HUES6 (cell line): Measurements from ENCODE around the gene GAP43.

Source experiments
- H3K27ac ChIP-seq: 2 replicates; pipeline ENCODE4 v1.7.0; 2013; ENCODE audit warnings: low read depth, mild to moderate bottlenecking, low read length, inconsistent platforms
- H3K27me3 ChIP-seq: 2 replicates; pipeline ENCODE4 v1.6.1; 2013; ENCODE audit warnings: low read length; ENCODE audit not compliant: control insufficient read depth, insufficient read depth
- H3K36me3 ChIP-seq: 2 replicates; pipeline ENCODE4 v1.6.1; 2013; ENCODE audit warnings: low read length; ENCODE audit not compliant: control insufficient read depth, insufficient read depth
- H3K4me1 ChIP-seq: 2 replicates; pipeline ENCODE4 v1.6.1; 2013; ENCODE audit warnings: low read length; ENCODE audit not compliant: control insufficient read depth, insufficient read depth
- H3K4me3 ChIP-seq: 2 replicates; pipeline ENCODE4 v1.5.1; 2013; ENCODE audit warnings: low read depth, low read length
- H3K9ac ChIP-seq: one replicate; pipeline ENCODE4 v1.6.1; 2013; ENCODE audit warnings: mild to moderate bottlenecking, low read length
- H3K9me3 ChIP-seq: 2 replicates; pipeline ENCODE4 v1.6.1; 2013; ENCODE audit warnings: low read depth, low read length; ENCODE audit not compliant: control insufficient read depth, insufficient read depth

Gene GAP43

DNA sequence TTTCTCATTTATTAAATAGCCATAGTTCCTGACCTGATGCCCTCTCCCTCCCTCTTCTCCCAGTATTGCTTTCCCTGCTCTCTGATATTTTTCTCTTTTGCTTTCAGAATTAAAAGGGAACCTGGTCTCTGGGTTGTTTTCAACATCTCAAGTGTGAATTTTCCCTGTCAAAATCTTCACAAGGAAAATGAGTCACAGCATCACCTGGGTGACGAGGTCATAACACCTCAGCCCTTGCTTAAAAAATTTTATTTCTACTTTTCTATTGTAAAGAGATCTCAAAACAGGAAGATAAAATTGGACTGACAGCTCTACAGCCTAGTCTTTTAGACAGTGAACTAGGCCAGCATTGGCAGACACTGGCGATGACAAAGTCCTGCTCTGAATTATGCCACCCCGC is 40.1 kb downstream of the GAP43 start:
- Histone ChIP-seq H3K27ac (no peak overlapping the region), H3K27me3 (no peaks in the 10 kb centered on the region)

DNA sequence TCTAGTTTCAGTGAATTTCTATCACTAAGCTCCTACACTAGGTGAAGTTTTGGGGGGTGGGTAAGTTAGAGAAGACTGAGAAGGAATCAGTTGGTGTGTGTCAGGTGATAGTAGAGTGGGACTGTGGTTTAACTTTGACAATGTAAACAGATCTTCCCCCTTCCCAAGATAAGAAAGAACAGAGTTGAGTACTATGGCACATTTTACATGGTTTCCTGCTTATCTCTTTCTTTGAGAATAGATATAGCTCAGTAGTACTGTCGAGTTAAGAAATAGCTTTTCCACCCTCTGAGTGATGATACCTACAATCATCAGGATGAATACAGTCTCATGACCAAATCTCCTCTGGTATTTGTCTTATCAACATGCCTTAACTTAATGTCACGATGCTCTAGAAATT is 42.8 kb downstream of the GAP43 start:
- Histone ChIP-seq H3K4me3 (no peak overlapping the region), H3K9ac (no peak overlapping the region), H3K36me3 (no peaks in the 10 kb centered on the region), H3K4me1 (peaks cover 16% of the 10 kb centered on the region), H3K9me3 (no peaks in the 10 kb centered on the region), H3K27me3 (no peaks in the 10 kb centered on the region), H3K27ac (no peak overlapping the region)

More for the DNA sequence above, 40.1 kb downstream of the GAP43 start:
- H3K9me3 ChIP-seq: no peaks in the 10 kb centered on the region
- no peak overlapping the region for H3K4me3 ChIP-seq
- no peak overlapping the region for H3K9ac ChIP-seq
- peaks cover 37% of the 10 kb centered on the region for H3K4me1 ChIP-seq
- no peaks in the 10 kb centered on the region for H3K36me3 ChIP-seq

DNA sequence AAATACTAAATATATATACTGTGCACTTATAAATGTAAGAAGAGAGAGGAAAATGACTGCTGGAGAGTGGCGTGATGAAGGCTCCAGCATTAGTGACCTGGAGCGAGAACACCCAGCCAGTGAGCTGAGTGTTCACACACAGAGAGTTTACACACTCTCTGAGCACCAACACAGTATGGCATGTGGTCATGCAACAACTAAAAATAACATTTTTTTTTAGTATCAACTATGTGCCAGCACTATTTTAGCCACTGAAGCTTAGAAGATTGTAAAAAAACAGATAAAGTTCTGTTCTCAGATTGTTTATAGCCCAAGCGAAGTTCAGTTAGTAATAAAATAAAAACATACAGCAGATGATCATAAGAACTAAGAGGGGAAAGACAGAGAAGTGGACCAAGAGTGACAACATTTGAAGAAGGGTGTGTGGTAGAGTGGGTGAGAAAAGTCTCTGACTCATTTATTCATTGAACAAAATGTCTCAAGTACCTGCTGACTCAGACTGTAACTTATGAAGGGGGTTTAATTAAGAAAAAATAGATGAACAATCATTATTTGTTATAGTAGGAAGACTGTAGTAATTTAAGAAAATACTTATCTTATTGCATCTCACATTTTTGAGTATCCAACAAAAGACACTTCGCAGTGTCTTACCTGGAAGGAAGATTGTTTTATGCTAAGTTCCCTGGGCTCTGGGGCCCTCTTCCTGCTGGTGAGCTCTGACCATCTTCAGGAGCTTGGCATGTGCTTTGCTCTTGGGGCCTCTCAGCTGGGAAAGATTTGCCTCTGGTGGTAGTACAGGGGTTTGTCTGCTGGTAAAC is 43.8 kb downstream of the GAP43 start:
- Histone ChIP-seq H3K27me3 (no peaks in the 10 kb centered on the region), H3K4me1 (peaks cover 14% of the 10 kb centered on the region), H3K27ac (no peak overlapping the region), H3K9ac (no peak overlapping the region), H3K4me3 (no peak overlapping the region), H3K36me3 (no peaks in the 10 kb centered on the region), H3K9me3 (no peaks in the 10 kb centered on the region)

DNA sequence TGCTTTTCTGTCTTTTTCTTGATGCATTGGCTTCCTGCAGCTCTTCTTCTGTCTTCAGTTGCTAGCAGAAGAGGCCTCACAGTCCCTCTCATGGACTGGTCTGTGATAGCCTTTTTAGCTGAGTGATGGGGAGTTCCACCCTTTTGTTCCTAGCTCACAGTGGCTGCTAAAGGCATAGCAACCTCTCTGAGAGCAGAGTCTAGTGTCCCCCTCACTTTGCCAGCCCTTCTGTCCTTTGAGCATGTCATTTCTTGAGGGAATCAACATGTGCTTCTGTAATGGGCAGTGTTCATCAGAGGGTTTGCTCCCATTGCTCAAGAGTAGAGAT is 44.4 kb downstream of the GAP43 start:
- H3K27ac ChIP-seq: no peak overlapping the region
- H3K9ac ChIP-seq: no peak overlapping the region
- no peaks in the 10 kb centered on the region for H3K9me3 ChIP-seq
- no peak overlapping the region for H3K4me3 ChIP-seq
- peaks cover 14% of the 10 kb centered on the region for H3K4me1 ChIP-seq
- H3K27me3 ChIP-seq: no peaks in the 10 kb centered on the region
- H3K36me3 ChIP-seq: no peaks in the 10 kb centered on the region

DNA sequence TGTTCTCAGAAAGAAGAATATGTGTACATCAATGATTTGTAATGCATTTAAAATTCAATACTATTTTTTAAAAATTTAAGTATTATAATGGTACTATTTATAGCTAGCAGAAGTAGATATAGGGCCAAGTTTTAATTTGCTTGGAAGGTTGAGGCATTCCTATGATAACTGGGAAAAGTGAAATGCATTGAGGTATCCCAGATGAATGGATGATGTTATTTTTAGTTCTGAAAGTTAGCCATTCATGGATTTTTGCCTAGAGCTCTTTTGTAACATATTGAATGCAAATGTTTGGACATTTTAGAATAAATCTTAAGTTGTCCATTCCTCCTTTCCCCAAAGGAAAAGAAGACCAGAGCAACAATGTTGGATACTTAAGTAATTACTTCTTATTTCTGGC is 47.6 kb downstream of the GAP43 start:
- no peaks in the 10 kb centered on the region for H3K36me3 ChIP-seq
- H3K4me1 ChIP-seq: peaks cover 14% of the 10 kb centered on the region
- no peak overlapping the region for H3K4me3 ChIP-seq
- no peak overlapping the region for H3K27ac ChIP-seq
- H3K27me3 ChIP-seq: no peaks in the 10 kb centered on the region
- no peaks in the 10 kb centered on the region for H3K9me3 ChIP-seq
- H3K9ac ChIP-seq: no peak overlapping the region

DNA sequence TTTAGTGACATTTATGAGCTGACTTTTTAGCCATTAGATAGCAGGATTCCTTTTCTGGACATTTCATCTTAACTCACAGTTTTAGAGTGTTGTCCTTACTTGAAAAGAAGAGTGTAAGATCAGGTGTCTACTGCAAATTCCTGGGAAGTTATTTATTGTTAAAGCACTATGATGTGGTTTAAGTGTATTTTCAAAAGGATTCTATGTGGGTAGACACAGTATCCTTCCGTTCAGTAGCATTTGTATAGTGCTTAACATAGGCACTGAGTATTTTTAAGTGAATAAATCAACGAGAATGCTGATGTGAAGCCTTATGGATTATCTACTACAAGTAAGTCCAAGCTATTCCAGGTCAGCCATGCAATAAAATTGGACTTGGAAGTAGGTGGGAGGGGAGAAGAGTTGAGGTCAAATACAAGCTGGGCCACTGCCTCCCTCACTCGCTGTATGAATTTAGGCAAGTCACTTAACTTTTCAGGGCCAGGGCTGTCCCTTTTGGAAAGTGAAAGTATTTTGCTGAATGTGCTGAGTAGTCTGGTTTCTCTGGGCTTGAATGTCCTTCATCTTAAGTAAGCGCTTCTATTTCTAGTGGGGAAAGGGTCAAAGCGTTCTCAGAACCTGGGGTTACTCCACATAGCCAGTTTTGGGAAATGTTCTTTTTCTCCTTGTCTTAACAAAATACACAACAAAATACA is 48.6 kb downstream of the GAP43 start:
- Histone ChIP-seq H3K36me3 (no peaks in the 10 kb centered on the region), H3K4me1 (peaks cover 5% of the 10 kb centered on the region; the same call in 1 of the 2 replicates), H3K4me3 (no peak overlapping the region), H3K9ac (no peak overlapping the region), H3K9me3 (no peaks in the 10 kb centered on the region), H3K27me3 (no peaks in the 10 kb centered on the region), H3K27ac (no peak overlapping the region)

DNA sequence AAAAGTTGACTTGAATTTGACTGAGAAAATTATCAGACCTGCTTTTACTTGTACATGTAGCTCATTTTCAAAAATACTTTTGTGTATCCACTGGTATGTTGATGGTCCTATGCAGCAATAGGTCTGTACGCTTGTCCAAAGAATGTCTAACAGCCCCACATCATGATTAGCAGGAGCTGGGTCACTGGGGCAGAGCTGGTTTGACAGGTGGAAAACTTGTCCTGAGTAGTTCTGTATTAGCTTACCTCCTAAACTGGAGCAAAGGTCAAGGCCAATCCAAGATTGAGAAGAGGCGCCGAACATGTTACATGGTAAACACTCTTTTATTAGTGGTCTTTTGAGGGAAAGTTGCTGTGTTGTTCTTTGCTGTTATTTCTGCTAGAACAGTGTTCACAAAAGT is 50.6 kb downstream of the GAP43 start:
- H3K9ac ChIP-seq: no peak overlapping the region
- H3K4me1 ChIP-seq: no peaks in the 10 kb centered on the region
- H3K27me3 ChIP-seq: no peaks in the 10 kb centered on the region
- H3K36me3 ChIP-seq: no peaks in the 10 kb centered on the region
- H3K27ac ChIP-seq: no peak overlapping the region
- H3K9me3 ChIP-seq: no peaks in the 10 kb centered on the region
- H3K4me3 ChIP-seq: no peak overlapping the region

DNA sequence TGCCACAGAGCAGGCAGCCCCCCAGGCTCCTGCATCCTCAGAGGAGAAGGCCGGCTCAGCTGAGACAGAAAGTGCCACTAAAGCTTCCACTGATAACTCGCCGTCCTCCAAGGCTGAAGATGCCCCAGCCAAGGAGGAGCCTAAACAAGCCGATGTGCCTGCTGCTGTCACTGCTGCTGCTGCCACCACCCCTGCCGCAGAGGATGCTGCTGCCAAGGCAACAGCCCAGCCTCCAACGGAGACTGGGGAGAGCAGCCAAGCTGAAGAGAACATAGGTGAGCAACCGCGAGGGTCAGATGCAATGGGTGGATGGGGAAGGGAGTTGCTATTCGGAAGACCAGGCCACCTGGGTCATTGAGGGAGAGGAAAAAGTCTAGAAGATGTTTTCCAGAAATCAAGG is 53.0 kb downstream of the GAP43 start:
- Histone ChIP-seq H3K4me1 (no peaks in the 10 kb centered on the region), H3K9me3 (no peaks in the 10 kb centered on the region), H3K4me3 (no peak overlapping the region), H3K9ac (no peak overlapping the region), H3K36me3 (no peaks in the 10 kb centered on the region), H3K27me3 (no peaks in the 10 kb centered on the region), H3K27ac (no peak overlapping the region)

DNA sequence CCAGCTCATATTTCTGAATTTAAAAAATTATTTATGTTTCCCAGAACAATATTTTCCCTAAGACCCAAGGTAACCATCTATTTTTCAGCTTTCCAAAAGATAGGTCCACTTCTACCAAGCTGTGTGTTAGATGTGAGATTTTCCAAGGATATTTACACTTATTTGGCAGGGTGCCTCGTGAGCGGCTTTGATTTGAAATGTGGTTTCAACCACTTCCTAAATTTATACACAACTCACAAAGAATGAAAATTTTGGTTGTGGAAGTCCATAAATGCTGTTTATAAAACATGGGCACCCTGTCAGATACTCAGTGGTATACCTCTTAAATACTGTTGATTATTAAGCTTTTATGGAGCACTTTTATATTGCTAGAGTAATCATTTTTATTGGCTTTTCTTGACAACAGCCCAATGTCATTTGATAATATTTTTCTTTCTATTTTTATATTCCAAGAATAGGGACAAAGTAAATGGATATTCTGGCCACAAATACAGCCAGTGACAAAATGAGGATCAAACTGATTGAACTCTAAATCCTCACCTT is 57.6 kb downstream of the GAP43 start:
- H3K4me1 ChIP-seq: no peaks in the 10 kb centered on the region
- no peaks in the 10 kb centered on the region for H3K27me3 ChIP-seq
- no peak overlapping the region for H3K27ac ChIP-seq
- H3K4me3 ChIP-seq: no peak overlapping the region
- H3K36me3 ChIP-seq: no peaks in the 10 kb centered on the region
- H3K9ac ChIP-seq: no peak overlapping the region
- H3K9me3 ChIP-seq: no peaks in the 10 kb centered on the region

DNA sequence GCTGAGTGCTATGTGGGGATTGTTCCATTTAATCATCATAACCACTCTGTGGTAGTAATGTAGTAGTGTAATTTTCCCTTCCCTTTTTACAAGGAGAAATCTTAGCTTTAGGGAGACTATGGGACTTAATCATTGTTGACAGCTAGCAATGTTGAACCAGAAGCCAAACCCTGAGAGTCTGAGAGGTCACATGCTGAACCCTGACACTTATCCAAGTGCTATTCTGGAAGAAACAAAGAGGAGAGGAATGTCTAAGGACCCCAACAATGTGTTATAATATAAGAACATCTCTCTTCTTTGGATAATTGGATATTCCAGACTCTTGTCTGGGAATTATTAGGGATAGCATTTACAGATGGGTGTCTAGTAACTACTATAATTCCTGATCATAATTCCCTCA is 58.4 kb downstream of the GAP43 start:
- H3K36me3 ChIP-seq: no peaks in the 10 kb centered on the region
- no peak overlapping the region for H3K27ac ChIP-seq
- no peaks in the 10 kb centered on the region for H3K4me1 ChIP-seq
- no peaks in the 10 kb centered on the region for H3K9me3 ChIP-seq
- no peak overlapping the region for H3K4me3 ChIP-seq
- H3K27me3 ChIP-seq: no peaks in the 10 kb centered on the region
- no peak overlapping the region for H3K9ac ChIP-seq

DNA sequence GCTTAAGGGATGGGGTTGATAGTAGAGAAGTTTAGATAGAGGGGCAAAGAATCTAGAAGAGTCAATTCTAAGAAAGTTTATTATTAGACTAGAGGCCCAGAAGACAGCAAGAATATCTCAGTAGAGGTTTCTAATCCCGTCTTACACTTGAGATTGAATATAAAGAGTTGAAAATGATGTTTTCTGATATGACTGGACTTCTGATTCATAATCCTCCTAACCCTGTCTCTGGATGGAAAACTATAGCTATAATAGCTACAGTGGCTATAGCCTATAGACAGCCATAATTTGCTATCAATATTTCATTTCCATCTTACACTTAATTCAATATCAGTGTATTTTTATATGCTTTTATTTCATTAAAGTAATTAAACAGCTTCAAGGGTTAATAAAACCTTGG is 60.0 kb downstream of the GAP43 start:
- no peak overlapping the region for H3K9ac ChIP-seq
- no peaks in the 10 kb centered on the region for H3K36me3 ChIP-seq
- no peaks in the 10 kb centered on the region for H3K27me3 ChIP-seq
- no peak overlapping the region for H3K27ac ChIP-seq
- no peak overlapping the region for H3K4me3 ChIP-seq
- no peaks in the 10 kb centered on the region for H3K4me1 ChIP-seq
- H3K9me3 ChIP-seq: no peaks in the 10 kb centered on the region
